GM18867 (cell line): Measurements from ENCODE around the gene SLC8A1.

Experiments used
- ATAC-seq: cut with Tn5 transposase; IDR thresholded peaks from one replicate; pipeline ENCODE4 v1.9.1; 2021; ENCODE audit warnings: mild to moderate bottlenecking, moderate library complexity; ENCODE audit not compliant: unreplicated experiment

Gene SLC8A1

DNA sequence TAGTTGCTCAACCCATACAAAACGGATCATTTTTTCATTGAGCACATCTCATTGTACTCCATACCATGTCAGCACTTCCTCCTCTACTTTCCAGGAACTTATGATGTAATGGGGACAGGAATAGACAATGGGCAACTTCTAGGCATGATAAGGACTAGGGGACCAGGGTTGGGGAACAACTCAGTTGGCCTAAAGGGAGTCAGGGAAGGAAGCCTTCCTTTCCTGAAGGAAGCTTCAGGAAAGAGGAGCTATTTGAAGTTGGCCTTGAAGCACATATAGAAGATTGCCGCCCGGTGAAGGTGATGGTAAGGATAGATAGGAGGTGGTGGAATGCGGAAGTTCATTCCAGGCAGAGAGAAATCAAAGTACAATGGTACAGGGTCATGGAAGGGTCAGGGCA, 283.9 kb downstream of the SLC8A1 start:
- ATAC-seq: no peak

DNA sequence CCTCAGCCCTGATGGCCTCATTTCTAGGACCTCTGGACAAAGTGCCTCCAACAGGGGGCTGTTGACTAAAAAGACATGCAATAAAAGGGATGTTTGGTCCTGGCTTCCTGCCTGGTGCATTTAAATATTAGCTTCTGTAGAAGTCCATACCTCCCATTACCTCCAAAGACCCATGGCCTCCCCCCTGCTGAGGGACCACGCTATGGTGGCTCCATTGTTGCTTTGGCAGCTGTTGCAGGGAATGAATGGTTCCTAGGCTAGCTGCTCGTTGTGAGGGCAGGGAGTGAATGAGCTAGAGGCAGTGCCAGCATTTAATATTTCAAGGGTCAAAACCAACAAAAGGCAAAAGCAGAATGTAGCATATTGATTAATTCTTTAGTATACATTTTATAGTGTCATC, 285.9 kb downstream of the SLC8A1 start:
- ATAC-seq: no peak

DNA sequence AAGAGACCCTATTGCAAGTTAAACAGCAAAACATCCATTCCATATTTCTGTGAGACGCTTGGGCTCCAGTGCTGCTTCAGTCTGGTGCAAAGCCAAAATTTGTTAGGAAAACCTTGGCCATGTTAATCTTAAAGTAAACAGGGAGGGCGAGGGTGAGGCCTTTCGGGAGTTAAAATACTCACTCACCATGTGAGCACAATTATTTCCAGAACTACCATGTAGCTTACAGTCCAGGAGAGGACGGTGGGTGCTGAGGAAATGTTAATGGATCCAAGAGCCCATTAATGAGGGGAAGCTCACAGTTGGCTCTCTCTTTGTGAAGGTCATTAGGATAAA, 286.4 kb downstream of the SLC8A1 start:
- ATAC-seq: no peak

DNA sequence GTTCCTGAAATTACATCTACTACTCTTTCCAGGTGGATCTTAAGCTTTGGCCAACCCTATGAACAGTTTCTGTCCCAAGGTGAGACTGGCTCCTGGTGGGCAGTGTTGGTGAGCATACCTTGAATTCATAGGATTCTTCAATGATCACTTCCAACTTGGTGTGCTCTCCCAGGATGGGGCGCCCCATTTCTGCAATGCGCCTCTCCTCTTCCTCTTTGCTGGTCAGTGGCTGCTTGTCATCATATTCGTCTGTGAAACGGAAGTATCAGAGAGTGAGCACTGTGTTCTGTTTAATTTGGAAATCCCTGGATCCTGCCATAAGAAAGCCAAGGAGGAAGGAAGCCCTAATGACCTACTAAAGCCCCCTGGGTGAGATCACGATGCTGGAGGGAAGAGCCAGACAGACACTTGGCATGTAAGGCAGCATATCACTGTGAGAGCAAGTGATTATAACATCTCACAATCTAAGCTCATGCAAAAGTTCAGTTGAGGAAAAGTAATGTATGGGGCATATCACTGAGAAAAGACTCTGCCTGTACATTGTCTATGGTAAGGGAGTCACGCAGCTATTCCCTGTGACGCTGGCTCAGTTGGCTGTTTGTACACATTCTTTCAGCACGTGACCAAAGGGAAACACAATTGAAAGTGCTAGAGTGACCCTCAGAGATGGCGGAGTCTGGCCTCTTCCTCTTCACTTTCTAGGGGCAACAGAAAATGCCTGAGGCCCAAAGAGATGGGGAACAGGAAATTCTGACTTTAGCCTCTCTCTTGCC, 287.0 kb downstream of the SLC8A1 start:
- ATAC-seq: no peak

DNA sequence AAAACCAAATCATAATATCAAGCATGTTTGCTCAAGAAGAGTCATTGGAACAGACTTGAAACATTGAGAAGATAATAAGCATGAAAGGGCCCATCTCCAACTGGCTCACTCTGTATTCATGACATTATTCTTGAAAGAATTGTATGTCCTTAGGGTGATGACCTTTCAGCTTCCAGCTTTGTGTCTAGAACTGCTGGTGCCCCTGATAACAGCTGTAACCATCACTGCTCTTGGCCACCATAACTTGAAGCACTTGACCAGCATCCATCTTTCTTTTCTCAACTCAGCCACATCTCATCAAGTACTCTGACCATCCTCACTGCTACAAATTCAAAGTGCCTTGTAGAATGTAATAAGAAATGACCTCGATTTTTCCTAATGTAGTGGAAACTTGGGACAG, 289.9 kb downstream of the SLC8A1 start:
- no peak for ATAC-seq

DNA sequence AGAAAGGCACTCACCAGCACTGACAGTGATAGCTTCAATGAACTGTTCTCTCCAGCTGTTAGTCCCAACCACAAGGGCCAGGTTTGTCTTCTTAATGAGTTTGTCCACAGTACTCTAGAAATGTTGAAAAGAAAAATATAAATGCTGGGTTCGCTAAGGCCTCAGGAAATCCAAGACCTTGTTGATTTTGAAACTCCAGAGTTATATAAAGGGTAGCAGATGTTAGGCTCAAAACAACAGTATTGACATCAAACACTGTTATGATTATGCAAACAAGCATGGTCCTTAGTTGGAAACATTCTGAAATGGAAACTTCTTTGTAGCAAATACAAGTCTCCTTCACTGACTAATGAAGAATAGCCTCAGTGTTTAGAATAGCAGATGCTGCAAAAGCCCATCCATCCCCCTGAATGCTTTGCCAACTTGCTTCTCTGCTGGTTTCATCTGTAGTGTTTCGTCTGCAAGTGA, 291.1 kb downstream of the SLC8A1 start:
- no peak for ATAC-seq

DNA sequence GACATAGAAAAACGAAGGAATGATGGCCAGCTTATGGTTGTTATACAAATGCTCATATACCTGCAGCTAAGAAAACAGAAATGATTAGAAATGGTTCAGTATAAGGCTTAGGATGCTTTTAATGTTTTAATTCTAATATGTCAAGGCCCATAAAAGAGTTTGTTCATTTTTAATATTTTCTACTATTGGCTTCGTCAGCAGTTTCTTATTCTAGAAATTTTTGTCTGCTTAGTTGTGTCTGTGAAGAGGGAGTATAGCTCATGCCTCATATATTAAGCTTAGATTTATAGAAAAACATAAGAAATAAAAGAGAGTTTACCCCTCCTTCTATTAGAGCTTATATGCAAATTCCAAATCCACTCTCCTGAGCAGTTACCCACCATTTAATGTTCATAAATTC, 292.6 kb downstream of the SLC8A1 start:
- no peak for ATAC-seq

DNA sequence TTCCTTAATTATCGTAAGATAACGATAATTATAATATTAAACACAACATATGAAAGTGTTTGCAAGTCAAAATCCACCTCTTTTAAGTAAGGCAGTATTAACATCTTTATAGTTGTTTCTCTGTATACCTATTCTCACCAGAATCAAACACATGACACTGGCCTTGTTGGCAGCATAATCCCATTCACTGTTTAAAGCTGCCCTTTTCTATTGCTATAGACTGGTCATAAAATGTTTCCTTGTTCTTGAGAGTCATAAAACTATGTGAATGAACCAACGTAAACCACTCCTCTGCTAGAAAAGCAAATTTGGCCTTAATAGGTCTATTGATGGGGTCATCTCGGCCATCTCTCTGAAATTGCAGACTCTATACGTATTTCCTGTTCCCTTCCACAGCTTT, 293.1 kb downstream of the SLC8A1 start:
- no peak for ATAC-seq

DNA sequence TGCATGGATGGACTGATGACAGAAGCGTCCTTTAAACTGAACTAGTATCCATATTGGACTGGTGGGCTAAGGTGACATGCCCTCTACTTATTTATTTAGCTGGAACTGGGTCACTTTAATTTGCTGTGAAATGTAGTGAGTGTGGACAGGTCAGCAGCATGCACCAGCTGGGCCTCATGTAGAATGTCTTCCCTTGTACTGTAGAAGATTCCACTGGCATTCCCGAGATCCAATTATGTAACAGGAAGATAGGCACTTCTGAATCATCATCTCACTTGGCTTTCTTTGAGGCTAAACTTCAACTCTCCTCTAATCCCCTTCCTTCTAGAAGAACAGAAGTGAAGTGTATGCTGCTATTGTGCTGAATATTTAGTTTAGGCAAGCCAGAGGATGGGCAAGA, 296.2 kb downstream of the SLC8A1 start:
- ATAC-seq: no peak

DNA sequence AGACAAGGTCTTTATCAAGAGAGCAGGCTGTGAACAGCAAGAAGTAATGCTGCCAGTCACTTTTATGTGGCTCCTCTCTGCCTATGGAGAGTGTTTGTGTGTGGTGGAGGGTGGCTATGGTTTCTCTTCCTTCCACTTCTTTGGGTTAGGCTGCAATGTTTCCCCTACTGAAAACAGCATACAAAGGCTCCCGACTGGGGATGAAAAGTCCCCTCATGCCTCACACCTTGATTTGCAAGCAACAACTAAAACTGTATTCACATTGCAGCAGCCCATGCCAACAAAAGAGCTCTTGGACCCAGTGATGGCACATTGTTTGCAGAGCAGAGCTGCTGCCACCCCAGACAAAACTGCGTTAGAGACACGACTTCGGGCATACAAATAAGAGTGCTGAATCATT, 301.6 kb downstream of the SLC8A1 start:
- no peak for ATAC-seq

DNA sequence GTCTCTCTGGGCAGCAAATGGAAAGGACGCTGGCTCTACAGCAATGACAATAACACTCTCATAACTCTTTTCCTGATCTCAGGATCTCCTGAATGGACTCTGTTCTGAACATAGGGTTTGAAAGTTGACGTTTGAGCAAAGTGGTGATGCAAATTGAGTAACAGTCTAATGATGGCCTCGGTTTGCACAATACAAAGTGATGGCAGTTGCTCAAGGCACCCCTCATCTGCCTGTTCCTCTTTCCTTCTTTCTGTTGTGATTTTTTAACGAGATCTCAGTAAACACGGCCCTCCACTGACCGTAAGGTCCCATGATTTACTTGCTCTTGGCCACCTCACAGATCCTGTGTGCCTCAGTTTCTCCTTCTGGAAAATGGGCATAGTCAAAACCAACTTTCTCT, 303.6 kb downstream of the SLC8A1 start:
- no peak for ATAC-seq

DNA sequence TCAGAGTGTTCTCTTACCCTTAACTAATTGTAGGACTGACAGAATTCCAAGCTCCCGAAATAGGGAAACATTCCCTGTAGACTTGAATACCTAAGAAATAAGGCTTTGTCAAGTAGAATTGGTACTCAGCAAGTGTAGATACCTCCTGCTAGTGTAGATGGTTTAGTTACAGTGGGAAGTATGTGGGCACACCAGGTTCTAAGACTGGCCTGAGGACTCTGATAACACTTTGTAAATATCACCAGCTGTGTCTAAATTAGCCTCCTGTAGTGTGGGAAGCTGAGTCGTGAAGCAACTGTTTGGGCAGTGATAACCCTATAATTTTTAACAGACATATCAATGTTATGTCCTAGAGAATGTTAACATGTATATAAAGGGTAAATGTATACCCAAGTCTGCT, 304.5 kb downstream of the SLC8A1 start:
- no peak for ATAC-seq

DNA sequence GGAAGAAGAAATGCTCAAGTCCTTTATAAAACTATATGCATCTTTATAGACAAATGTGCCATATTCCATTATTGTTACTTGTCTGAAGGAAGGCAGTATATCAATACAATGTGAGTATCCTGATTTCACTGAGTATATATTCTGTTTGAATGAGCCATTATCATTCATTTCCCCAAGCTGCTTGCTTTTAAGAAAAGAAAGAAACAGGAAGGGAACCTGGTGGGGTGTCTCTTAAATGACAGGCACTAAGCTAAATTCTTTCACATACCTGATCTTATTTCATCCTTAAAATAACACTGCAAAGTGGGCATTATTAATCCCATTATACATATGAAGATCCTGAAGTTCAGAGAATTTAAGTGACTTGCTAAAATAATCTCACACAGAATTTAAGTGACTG, 307.9 kb downstream of the SLC8A1 start:
- ATAC-seq: no peak

DNA sequence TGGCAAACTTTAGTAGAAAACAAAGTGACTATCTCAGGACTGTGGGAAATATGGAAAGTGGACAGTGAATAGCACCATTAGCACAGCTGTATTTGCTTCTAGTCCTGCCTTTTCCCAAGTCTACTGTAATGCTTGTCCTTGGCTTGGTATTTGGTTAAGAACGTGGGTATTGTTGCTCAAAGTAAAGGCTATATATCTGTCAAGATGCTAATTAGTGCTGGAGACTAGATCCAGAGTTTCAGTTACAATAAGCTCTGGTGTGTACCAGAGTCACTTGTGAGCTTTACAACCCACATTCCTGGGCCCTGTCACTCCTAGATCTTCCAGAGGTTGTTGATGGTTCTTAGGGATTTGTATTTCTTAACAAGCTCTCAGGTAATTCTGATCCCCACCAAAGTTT, 313.6 kb downstream of the SLC8A1 start:
- no peak for ATAC-seq

DNA sequence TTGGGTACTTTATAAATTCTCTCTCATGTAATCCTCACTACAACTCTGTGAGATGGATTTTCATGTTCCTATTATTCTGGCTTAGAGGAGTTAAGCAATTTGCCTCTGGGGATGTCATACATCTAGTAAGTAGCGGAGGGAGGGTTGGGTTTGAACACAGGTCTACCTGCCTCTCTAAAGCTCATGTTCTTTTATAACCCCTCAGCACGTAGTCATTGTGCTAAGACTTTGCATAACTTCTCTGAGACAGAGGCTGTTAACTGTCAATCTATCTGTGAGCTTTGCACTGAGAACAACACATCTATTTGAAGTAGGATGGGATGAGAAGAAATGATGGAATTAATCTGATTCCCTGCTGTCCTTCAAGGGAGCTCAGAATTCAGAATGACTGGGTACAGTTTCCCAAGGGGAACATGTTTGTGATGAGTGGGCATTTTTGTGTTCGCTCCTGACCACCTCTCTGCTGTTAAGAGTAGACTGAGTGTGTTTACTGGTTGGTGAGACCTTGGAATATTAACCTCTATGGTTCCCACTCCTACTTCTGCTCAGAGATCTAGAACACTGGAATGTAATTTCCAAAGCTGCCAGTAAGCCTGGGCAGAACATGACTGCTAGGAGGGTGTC, 320.7 kb downstream of the SLC8A1 start:
- ATAC-seq: no peak

DNA sequence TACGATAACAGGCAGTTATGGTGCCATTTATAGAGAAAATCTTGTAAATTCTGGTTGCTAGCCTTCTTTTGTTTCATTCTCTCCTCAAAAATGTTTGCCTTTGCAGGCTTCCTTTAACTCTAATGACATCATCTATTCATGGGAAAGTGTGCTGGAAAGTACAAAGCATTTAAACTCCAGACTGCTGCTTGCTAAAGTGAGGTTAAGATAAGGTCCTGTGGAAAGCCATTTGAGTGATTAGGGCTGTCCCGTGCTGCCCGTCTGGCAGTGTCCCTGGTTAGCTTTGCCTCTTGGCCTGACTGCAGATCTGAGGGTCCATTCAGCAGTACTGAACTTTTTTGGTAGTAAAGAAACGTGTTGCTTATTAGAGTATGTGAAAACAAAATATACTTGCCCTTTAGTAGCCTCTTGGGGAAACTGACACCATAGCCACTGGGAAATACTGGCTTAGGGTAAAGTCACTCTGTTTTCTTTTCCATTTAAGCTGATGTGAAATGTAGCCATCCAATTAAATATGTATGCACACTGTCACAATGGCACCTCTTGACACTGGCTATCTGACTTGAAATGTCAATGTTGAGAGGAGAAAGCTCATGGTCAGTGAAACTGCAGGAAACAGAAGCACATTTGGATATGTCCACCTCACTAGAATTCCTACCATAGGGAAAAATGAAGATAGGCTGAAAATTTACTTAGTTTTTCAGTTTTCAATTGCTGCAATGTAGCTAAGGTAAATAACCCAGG, 321.5 kb downstream of the SLC8A1 start:
- no peak for ATAC-seq

DNA sequence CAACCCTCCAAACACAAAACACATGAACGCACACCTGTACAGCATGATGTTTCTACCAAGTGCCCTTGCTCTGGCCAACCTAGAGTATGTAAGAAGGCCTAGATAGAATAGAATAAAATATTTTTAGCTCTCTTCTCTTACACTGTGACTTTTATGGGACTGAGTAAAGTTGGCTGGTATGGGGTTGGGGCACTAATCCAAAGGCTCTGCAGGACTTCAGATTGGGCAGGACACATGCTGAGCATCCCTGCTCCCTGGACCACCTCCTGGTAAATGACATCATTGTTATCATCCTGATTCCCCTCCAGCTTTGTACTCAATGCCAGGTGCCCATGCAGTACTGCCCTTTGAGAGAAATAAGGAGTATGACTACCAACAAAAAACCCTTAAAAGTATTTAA, 322.2 kb downstream of the SLC8A1 start:
- ATAC-seq: no peak

DNA sequence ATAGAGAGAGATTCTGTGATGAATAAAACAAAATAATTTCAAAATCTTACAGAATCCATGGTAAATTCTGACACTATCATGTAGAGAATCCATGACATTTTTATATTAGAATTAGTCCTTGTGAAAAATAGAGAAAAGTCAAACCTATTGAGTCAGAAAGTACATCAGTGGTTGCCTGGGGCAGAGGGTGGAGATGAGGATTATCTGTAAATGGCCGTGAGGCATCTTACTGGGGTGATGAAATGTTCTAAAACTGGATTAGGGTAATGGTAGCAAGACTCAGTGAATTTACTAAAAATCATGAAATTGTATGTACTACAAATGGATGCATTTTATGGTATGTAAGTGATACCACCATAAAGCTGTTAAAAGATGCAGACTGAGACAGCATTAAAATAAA, 323.1 kb downstream of the SLC8A1 start:
- no peak for ATAC-seq

DNA sequence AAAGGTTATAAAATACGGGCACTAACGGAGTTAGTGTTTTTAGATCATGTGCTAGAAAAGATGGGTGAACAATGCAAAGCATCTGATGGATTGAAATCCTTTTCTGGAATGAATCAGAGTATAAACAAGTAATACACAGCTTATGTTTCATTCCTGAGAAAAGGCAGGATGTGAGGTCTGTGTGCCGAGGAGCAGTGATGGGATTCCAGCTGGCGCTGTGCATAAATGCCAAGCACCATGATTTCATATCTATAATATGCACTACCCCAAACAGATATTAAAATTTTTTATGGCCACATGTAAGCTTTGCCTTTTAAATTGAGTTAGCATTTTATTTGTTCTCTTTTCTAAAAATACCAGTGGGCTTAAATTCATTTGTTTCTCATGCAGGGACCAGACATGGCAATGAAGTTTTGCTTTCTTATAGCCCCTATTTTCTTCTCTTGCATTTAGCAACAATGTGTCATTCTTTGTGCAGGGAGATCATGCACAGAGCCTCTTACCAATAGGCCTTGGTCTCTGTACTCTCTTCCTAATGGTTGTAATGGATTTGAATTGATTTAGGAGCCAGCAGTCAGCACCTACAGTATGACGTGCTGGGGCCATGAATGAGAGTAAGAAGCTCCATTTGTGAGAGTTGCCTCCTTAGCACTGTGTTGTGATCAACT, 323.9 kb downstream of the SLC8A1 start:
- no peak for ATAC-seq

DNA sequence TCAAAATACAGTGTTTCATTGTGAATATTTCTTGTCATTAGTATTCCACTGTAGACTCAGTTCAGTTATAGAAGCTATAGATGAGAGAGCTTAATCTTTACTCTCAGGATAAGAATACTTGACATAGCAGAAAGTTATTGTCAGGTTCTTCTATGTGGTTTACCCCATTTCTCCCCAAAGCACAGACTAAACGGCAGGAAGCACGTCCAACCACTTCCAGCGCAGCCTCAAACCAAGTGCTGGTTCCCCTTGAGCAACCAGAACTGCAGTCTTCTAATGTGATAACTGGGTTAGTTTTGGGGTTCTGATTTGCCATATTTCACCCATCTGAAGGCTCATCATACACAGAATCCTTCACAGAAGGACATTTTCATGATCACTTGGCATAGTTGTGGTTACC, 324.7 kb downstream of the SLC8A1 start:
- no peak for ATAC-seq

DNA sequence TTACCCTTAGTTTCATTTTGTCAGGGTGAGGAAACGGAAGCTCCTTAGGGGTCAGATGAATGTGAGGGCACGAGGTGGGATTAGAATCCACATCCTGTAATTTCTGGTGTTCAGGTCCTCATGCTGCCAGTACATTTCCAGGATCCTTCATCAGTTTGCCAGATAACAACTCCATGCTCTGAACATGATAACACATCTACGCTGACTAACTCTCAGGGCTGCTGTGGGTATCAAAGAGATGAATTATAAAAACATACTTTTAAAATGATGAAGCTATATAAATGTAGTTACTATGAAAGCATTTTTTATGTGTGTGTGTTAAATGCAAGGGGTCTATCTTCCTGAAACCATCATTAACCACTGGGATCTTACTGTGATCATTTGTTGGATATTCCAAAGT, 325.9 kb downstream of the SLC8A1 start:
- no peak for ATAC-seq

DNA sequence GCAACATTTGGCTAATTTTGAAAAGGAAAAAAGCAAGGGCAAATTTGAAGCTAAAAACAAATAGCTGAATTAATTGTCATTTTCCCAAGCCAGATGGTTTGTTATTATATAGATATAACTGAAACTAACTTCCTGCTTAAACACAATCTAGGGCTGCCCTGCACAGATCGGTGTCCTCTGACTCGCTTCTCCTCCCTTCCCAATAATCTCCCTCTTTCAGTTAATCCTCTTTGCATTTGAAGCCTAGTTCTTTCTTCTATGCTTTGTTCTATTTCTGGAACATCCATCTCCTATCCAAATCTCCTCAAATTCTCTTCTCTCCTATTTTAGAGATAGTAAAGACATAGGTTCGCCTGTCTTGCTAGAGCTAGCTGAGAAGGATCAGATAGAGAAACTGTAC, 328.1 kb downstream of the SLC8A1 start:
- ATAC-seq: no peak
